Mucosa of descending colon (tissue), 3 donors: ENCODE data around the gene CTCFL. TPM values are rescaled to one million over a fixed set of nuclear protein-coding genes. Genes with fewer than 3 reads are reported as not detected.

Experiments
- ATAC-seq: fragments of 200-7000 bp; cut with Tn5 transposase; one replicate; pipeline ENCODE4 v1.9.1; 2020; ENCODE audit warnings: mild to moderate bottlenecking, moderate library complexity
- DNase-seq, 3 donors: peaks; one replicate each; pipeline ENCODE4 v3.0.0-alpha.2; 2020
- H3K36me3 ChIP-seq: fragments of 200-600 bp; one replicate; pipeline ENCODE4 v1.8.0; 2021; ENCODE audit warnings: low read depth, mild to moderate bottlenecking
- H3K4me1 ChIP-seq: fragments of 200-600 bp; one replicate; pipeline ENCODE4 v1.8.0; 2021; ENCODE audit warnings: low read depth, mild to moderate bottlenecking
- H3K4me3 ChIP-seq: fragments of 200-600 bp; one replicate; pipeline ENCODE4 v1.8.0; 2021; ENCODE audit warnings: mild to moderate bottlenecking
- H3K9me3 ChIP-seq: fragments of 200-600 bp; one replicate; pipeline ENCODE4 v1.8.0; 2021; ENCODE audit warnings: mild to moderate bottlenecking
- intact Hi-C, 2 donors: fragments of 100-400 bp; cut with DNase I in 1 of 2; cut with micrococcal nuclease in 1 of 2; formaldehyde crosslinking; loops; one replicate each; pipeline versions ENCODE4 v1.11.0 to v1.11.1; 2022; cut with DNase I, micrococcal nuclease
- total RNA-seq, 3 donors: library from RNA; stranded (reverse); fragmentation: NEBNext Ultra II Directional in 2 of 3; extraction: Animal tissue kit (Norgen Biotek cat#: 25700) in 2 of 3; gene quantifications; one replicate each; pipeline versions ENCODE4 v1.2.1 to v1.2.4, GENCODE V29; 2021 to 2023
- TF ChIP-seq, protein P1 (sequence below): fragments of 200-600 bp; IDR thresholded peaks from one replicate; pipeline ENCODE4 v1.8.0; 2022; ENCODE audit warnings: antibody characterized with exemption, mild to moderate bottlenecking
- donor health status: DM: no; HTN: no; CAD: no; lungs with moderate emphysema.
- donor health status: DM: no; HTN: no; CAD: no.
- donor health status: DM: no; HTN: yes; CAD: no.

CTCFL gene
- total RNA-seq, 3 donors from 2014 or later, result not detected

DNA sequence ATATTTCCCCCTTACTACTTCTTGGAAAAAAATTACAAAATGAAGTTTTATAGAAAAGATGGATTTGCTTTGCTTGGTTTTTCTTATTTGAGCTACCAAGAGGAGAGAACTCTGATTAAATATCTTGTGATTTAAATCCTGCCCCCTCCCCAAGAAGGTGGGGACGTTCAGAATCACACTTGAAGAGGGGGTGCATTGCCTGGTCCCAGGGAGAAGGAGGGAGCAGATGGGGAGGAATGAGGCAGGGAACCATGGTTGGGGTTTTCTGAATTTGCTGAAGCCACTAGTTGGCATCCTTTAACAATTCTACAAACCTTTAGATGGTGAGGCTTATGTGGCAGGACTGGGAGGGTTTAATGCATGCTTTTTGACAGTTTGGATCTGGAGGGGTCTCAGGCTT lies 41.5 kb upstream of the CTCFL start:
- no peaks in the 10 kb centered on the region for H3K9me3 ChIP-seq
- H3K36me3 ChIP-seq, result no peaks in the 10 kb centered on the region
- intact Hi-C loops, result no loop called here
- peaks cover 23% of the 10 kb centered on the region for H3K4me1 ChIP-seq
- no peak for DNase-seq
- H3K4me3 ChIP-seq, result no peak overlapping the region
- no peak for ATAC-seq
- TF ChIP-seq, protein P1, sequence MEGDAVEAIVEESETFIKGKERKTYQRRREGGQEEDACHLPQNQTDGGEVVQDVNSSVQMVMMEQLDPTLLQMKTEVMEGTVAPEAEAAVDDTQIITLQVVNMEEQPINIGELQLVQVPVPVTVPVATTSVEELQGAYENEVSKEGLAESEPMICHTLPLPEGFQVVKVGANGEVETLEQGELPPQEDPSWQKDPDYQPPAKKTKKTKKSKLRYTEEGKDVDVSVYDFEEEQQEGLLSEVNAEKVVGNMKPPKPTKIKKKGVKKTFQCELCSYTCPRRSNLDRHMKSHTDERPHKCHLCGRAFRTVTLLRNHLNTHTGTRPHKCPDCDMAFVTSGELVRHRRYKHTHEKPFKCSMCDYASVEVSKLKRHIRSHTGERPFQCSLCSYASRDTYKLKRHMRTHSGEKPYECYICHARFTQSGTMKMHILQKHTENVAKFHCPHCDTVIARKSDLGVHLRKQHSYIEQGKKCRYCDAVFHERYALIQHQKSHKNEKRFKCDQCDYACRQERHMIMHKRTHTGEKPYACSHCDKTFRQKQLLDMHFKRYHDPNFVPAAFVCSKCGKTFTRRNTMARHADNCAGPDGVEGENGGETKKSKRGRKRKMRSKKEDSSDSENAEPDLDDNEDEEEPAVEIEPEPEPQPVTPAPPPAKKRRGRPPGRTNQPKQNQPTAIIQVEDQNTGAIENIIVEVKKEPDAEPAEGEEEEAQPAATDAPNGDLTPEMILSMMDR, result no peak

DNA sequence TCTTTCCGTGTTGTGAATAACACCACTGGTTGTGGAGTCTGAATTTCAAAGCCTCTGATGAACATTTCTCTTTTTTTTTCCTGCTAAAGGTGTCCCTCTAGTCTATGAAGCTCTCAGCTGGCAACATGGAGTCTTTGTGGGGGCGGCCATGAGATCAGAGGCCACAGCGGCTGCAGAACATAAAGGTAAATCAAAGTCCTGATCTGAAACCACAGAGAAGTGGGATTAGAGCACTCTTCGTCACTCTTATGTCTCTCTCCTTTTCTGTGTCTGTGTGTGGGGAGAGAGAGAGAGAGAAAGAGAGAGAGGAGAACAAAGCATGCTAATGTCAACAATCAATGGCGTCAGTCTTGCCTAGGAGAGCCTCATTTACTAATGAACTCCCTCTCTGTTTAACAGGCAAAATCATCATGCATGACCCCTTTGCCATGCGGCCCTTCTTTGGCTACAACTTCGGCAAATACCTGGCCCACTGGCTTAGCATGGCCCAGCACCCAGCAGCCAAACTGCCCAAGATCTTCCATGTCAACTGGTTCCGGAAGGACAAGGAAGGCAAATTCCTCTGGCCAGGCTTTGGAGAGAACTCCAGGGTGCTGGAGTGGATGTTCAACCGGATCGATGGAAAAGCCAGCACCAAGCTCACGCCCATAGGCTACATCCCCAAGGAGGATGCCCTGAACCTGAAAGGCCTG lies 40.2 kb upstream of the CTCFL start:
- no peaks in the 10 kb centered on the region for H3K36me3 ChIP-seq
- DNase-seq (no peak), ATAC-seq (no peak)
- intact Hi-C loops, result no loop called here
- TF ChIP-seq, protein P1, result no peak
- peaks cover 20% of the 10 kb centered on the region for H3K4me1 ChIP-seq
- no peak overlapping the region for H3K4me3 ChIP-seq
- no peaks in the 10 kb centered on the region for H3K9me3 ChIP-seq

GRCh38 chr20:57564180-57564802 lies 39.4 kb upstream of the CTCFL start:
- DNase-seq (peak in 1 of 3 donors; percentile 59), ATAC-seq (no peak)
- Histone ChIP-seq H3K36me3 (no peaks in the 10 kb centered on the region), H3K9me3 (no peaks in the 10 kb centered on the region), H3K4me1 (peaks cover 28% of the 10 kb centered on the region), H3K4me3 (no peak overlapping the region)
- intact Hi-C loops, result no loop called here
- TF ChIP-seq, protein P1, result no peak

GRCh38 chr20:57563522-57563921 lies 38.6 kb upstream of the CTCFL start:
- intact Hi-C loops, result no loop called here
- no peak for DNase-seq
- Histone ChIP-seq H3K36me3 (no peaks in the 10 kb centered on the region), H3K4me1 (peaks cover 32% of the 10 kb centered on the region), H3K4me3 (no peak overlapping the region), H3K9me3 (no peaks in the 10 kb centered on the region)
- ATAC-seq, result no peak
- TF ChIP-seq, protein P1, result no peak

GRCh38 chr20:57562541-57563465 lies 37.9 kb upstream of the CTCFL start:
- TF ChIP-seq, protein P1, result no peak
- Histone ChIP-seq H3K4me3 (no peak overlapping the region), H3K9me3 (no peaks in the 10 kb centered on the region), H3K36me3 (no peaks in the 10 kb centered on the region), H3K4me1 (peaks cover 37% of the 10 kb centered on the region)
- DNase-seq (peak in 2 of 3 donors; percentile 41 to 63), ATAC-seq (no peak)
- intact Hi-C loops, result no loop called here
